Measurements from ENCODE around the gene DLAT. TPM values are rescaled to one million over a fixed set of nuclear protein-coding genes. Genes with fewer than 3 reads are reported as not detected.

DLAT gene
- total and polyA plus RNA-seq, 2 experiments from 2014 or later = 31.8 to 66.5 TPM

GRCh38 chr11:112029460-112029859 lies 4.3 kb downstream of the DLAT start (continued):
- no peak for TF ChIP-seq ZNF462 (CRISPR knock-in tag; IDR thresholded peaks at IDR 0.05)
- no peak for TF ChIP-seq CTCF (conservative IDR thresholded peaks at IDR 0.05; ENCODE audit: low read depth in 2 of 2)
- no peak for TF ChIP-seq NANOG (IDR thresholded peaks at IDR 0.05; ENCODE audit: borderline replicate concordance)
- no peak for TF ChIP-seq STAT1 (IDR thresholded peaks at IDR 0.05; ENCODE audit: unreplicated experiment)
- TF ChIP-seq POLR2AphosphoS5 (IDR thresholded peaks at IDR 0.05; ENCODE audit: low read depth) = no peak
- TF ChIP-seq EZH2phosphoT487 (IDR thresholded peaks at IDR 0.05; ENCODE audit: unreplicated experiment) = no peak

GRCh38 chr11:112033902-112034301 lies 8.7 kb downstream of the DLAT start:
- no peak overlapping the region for H3K27ac Mint-ChIP-seq
- peaks cover 3% of the 10 kb centered on the region for H3K27me3 Mint-ChIP-seq (ENCODE audit: insufficient read depth, low read depth, poor library complexity)
- Histone ChIP-seq H3F3A (replicated peaks; ENCODE audit: low read depth) (peaks cover 4% of the 10 kb centered on the region; the same call in 1 of the 2 replicates), H3K4me1 (ENCODE audit: insufficient read depth) (no peaks in the 10 kb centered on the region), H3K36me3 (ENCODE audit: insufficient read depth) (peaks cover 66% of the 10 kb centered on the region), H3K4me3 (no peak overlapping the region), H2AFZ (no peak overlapping the region), H3K27ac (ENCODE audit: low read depth) (no peak overlapping the region), H3K79me2 (replicated peaks; ENCODE audit: insufficient read depth) (peaks cover 23% of the 10 kb centered on the region), H3K4me2 (no peak overlapping the region), H3K9me2 (ENCODE audit: insufficient read depth) (no peaks in the 10 kb centered on the region), H3K27me3 (ENCODE audit: insufficient read depth) (no peaks in the 10 kb centered on the region), H4K20me1 (replicated peaks; ENCODE audit: insufficient read depth) (peaks cover 9% of the 10 kb centered on the region)
- peaks cover 70% of the 10 kb centered on the region for H3K36me3 Mint-ChIP-seq (ENCODE audit: low read depth)
- ATAC-seq = no peak
- H3K4me3 Mint-ChIP-seq = no peak overlapping the region
- H3K9me3 Mint-ChIP-seq = no peaks in the 10 kb centered on the region
- no peaks in the 10 kb centered on the region for H3K4me1 Mint-ChIP-seq
- DNase-seq (ENCODE audit: low spot score) = no peak
- TF ChIP-seq ETS1 (IDR thresholded peaks at IDR 0.05) (no peak), ZNF462 (CRISPR knock-in tag; IDR thresholded peaks at IDR 0.05) (no peak)
